HG03064 (cell line): ENCODE measurements around the gene CRTAC1.

ENCODE experiments used
- ATAC-seq: cut with Tn5 transposase; IDR thresholded peaks from one replicate; pipeline ENCODE4 v1.9.1; 2021; ENCODE audit warnings: low read depth; ENCODE audit not compliant: unreplicated experiment

CRTAC1 gene

GRCh38 chr10:97975598-97975997 is 54.8 kb downstream of the CRTAC1 start:
- ATAC-seq: no peak

- ATAC-seq: no peak
Measured at GRCh38 chr10:97974526-97975525, 55.6 kb downstream of the CRTAC1 start.

GRCh38 chr10:97974100-97974499 is 56.3 kb downstream of the CRTAC1 start:
- ATAC-seq: no peak

GRCh38 chr10:97969538-97970079 is 60.8 kb downstream of the CRTAC1 start:
- no peak for ATAC-seq

- ATAC-seq: no peak
Measured at GRCh38 chr10:97964748-97965147, 65.7 kb downstream of the CRTAC1 start.

GRCh38 chr10:97961945-97962344 is 68.5 kb downstream of the CRTAC1 start:
- ATAC-seq: no peak

GRCh38 chr10:97960269-97961056 is 70.0 kb downstream of the CRTAC1 start:
- ATAC-seq: no peak

- ATAC-seq: no peak
Measured at GRCh38 chr10:97949462-97949861, 81.0 kb downstream of the CRTAC1 start.

- ATAC-seq: no peak
Measured at GRCh38 chr10:97948822-97949221, 81.6 kb downstream of the CRTAC1 start.

GRCh38 chr10:97944772-97945171 is 85.6 kb downstream of the CRTAC1 start:
- ATAC-seq: no peak

GRCh38 chr10:97943294-97943693 is 87.1 kb downstream of the CRTAC1 start:
- no peak for ATAC-seq

GRCh38 chr10:97940534-97940933 is 89.9 kb downstream of the CRTAC1 start:
- no peak for ATAC-seq

GRCh38 chr10:97939446-97939990 is 90.9 kb downstream of the CRTAC1 start:
- ATAC-seq: no peak

GRCh38 chr10:97937928-97938327 is 92.5 kb downstream of the CRTAC1 start:
- ATAC-seq: no peak

- no peak for ATAC-seq
Measured at GRCh38 chr10:97937054-97937453, 93.4 kb downstream of the CRTAC1 start.

- ATAC-seq: no peak
Measured at GRCh38 chr10:97936126-97936525, 94.3 kb downstream of the CRTAC1 start.

- no peak for ATAC-seq
Measured at GRCh38 chr10:97932932-97933530, 97.4 kb downstream of the CRTAC1 start.

- ATAC-seq: no peak
Measured at GRCh38 chr10:97931041-97931440, 99.4 kb downstream of the CRTAC1 start.

- ATAC-seq: no peak
Measured at GRCh38 chr10:97928897-97929296, 101.5 kb downstream of the CRTAC1 start.

- ATAC-seq: no peak
Measured at GRCh38 chr10:97927622-97928021, 102.8 kb downstream of the CRTAC1 start.
